ENCODE data around the gene EEF1A1.

The EEF1A1 gene

DNA sequence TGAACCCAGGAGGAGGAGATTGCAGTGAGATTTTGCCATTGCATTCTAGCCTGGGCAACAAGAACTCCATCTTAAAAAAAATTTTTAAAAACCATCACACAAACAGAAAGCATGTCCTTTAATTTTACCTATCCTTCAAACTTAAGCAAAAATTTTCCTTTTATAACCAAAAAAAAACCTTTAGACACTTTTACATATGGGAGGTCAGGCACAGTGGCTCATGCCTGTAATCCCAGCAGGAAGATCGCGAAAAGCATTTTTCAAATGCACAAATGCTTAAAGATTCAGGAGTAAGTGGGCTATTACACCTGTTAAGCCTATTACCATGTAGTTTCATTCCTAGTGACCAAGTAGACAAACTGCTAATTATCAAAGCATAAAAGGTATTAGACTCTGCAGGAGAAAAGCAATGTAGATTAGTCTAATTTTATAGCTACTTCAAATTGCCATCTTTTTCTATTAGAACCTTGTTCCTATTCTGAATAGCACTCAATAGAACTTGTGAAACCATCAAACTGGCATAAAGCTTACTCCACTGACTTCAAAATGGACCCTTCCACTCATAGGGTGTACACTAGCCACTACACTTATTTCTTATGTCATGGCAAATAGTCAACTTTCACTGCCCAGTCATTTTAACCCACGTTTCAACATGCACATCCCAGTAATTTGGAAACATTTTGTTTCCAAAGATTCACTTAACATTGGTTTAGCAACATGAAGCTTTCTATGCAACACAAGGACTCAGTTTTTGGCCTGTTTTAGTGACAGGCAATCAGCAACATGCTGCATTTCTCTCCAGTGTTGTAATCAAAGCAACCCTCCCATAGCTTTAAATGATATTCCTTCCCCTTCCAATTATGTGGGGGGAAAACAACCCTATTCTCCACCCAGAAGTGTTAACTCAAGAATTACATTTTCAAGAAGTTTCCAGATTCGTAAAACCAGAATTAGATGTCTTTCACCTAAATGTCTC is 4.0 kb downstream of the EEF1A1 start:
- Histone ChIP-seq H3K36me3 (ENCODE audit: low read length) (peaks cover 48% of the 10 kb centered on the region), H3K4me3 (ENCODE audit: insufficient read depth, low read length, poor library complexity, severe bottlenecking) (no peak overlapping the region), H2AFZ (ENCODE audit: low read depth, low read length, severe bottlenecking) (no peak overlapping the region), H3K4me2 (ENCODE audit: low read depth, low read length, poor library complexity, severe bottlenecking) (peak overlapping the region; percentile 35), H3K9ac (ENCODE audit: low read length) (no peak overlapping the region), H4K20me1 (ENCODE audit: low read depth, low read length) (peaks cover 18% of the 10 kb centered on the region; the same call in 1 of the 2 replicates), H3F3A (ENCODE audit: insufficient read depth) (peaks cover 90% of the 10 kb centered on the region), H3K9me3 (ENCODE audit: insufficient read depth, low read length) (no peaks in the 10 kb centered on the region), H3K27ac (ENCODE audit: low read depth, low read length) (peak overlapping the region; percentile 48; the same call in 1 of the 2 replicates), H3K9me2 (replicated peaks; ENCODE audit: insufficient read depth, low read length) (no peaks in the 10 kb centered on the region), H3K27me3 (ENCODE audit: low read length) (no peaks in the 10 kb centered on the region), H3K79me2 (ENCODE audit: insufficient read depth, low read length) (peaks cover 17% of the 10 kb centered on the region)
- TF ChIP-seq EZH2phosphoT487 (conservative IDR thresholded peaks at IDR 0.05; ENCODE audit: low read length): no peak
- TF ChIP-seq, protein P1, sequence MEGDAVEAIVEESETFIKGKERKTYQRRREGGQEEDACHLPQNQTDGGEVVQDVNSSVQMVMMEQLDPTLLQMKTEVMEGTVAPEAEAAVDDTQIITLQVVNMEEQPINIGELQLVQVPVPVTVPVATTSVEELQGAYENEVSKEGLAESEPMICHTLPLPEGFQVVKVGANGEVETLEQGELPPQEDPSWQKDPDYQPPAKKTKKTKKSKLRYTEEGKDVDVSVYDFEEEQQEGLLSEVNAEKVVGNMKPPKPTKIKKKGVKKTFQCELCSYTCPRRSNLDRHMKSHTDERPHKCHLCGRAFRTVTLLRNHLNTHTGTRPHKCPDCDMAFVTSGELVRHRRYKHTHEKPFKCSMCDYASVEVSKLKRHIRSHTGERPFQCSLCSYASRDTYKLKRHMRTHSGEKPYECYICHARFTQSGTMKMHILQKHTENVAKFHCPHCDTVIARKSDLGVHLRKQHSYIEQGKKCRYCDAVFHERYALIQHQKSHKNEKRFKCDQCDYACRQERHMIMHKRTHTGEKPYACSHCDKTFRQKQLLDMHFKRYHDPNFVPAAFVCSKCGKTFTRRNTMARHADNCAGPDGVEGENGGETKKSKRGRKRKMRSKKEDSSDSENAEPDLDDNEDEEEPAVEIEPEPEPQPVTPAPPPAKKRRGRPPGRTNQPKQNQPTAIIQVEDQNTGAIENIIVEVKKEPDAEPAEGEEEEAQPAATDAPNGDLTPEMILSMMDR (IDR thresholded peaks at IDR 0.05; ENCODE audit: insufficient read depth, low read length, poor library complexity, severe bottlenecking): no peak

DNA sequence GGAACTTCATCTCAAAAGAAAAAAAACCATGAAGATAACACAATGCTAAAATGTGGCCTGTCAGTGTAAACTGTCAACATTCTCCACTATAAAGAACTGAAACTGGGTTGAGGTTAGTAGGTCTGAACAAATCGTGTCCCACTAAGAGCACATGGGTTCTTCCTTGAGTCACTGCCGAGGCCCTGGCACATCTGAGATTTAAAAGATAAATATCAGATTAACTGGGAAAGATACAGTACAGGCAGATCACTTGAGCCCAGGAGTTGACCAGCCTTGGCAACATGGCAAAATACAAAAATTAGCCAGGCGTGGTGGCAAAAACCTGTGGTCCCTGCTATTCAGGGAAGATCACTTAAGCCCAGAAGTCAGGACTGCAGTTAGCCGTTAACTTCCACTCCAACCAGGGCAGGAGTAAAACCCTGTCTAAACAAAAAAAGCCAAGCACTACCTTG is 5.6 kb downstream of the EEF1A1 start:
- no peak for TF ChIP-seq EZH2phosphoT487 (conservative IDR thresholded peaks at IDR 0.05; ENCODE audit: low read length)
- TF ChIP-seq, protein P1 (IDR thresholded peaks at IDR 0.05; ENCODE audit: insufficient read depth, low read length, poor library complexity, severe bottlenecking): no peak
- Histone ChIP-seq H2AFZ (ENCODE audit: low read depth, low read length, severe bottlenecking) (no peak overlapping the region), H3K27ac (ENCODE audit: low read depth, low read length) (peak overlapping the region; percentile 48), H3K9ac (ENCODE audit: low read length) (no peak overlapping the region), H3F3A (ENCODE audit: insufficient read depth) (peaks cover 87% of the 10 kb centered on the region), H3K79me2 (ENCODE audit: insufficient read depth, low read length) (peaks cover 11% of the 10 kb centered on the region; the same call in 1 of the 2 replicates), H3K9me2 (replicated peaks; ENCODE audit: insufficient read depth, low read length) (no peaks in the 10 kb centered on the region), H3K4me3 (ENCODE audit: insufficient read depth, low read length, poor library complexity, severe bottlenecking) (no peak overlapping the region), H4K20me1 (ENCODE audit: low read depth, low read length) (peaks cover 18% of the 10 kb centered on the region; the same call in 1 of the 2 replicates), H3K36me3 (ENCODE audit: low read length) (peaks cover 43% of the 10 kb centered on the region), H3K4me2 (ENCODE audit: low read depth, low read length, poor library complexity, severe bottlenecking) (peak overlapping the region; percentile 35), H3K27me3 (ENCODE audit: low read length) (no peaks in the 10 kb centered on the region), H3K9me3 (ENCODE audit: insufficient read depth, low read length) (no peaks in the 10 kb centered on the region)

DNA sequence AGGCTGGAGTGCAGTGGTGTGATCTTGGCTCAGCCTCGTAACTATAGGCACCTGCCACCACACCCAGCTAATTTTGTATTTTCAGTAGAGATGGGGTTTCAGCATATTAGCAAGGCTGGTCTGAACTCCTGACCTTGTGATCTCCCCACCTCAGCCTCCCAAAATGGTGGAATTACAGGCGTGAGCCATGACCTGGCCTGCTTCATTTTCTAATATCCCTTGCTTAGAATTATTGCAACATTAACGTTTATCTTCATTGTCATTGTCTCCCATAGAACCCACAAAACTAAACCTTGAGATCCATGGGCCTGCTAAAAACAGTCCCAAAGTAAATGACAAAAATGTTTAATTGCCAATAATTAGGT is 6.1 kb downstream of the EEF1A1 start:
- peaks cover 18% of the 10 kb centered on the region; the same call in 1 of the 2 replicates for H4K20me1 ChIP-seq (ENCODE audit: low read depth, low read length)
- H3K36me3 ChIP-seq (ENCODE audit: low read length): peaks cover 38% of the 10 kb centered on the region
- no peak overlapping the region for H3K4me3 ChIP-seq (ENCODE audit: insufficient read depth, low read length, poor library complexity, severe bottlenecking)
- no peaks in the 10 kb centered on the region for H3K9me2 ChIP-seq (replicated peaks; ENCODE audit: insufficient read depth, low read length)
- no peaks in the 10 kb centered on the region for H3K9me3 ChIP-seq (ENCODE audit: insufficient read depth, low read length)
- no peak for TF ChIP-seq EZH2phosphoT487 (conservative IDR thresholded peaks at IDR 0.05; ENCODE audit: low read length)
- TF ChIP-seq, protein P1 (IDR thresholded peaks at IDR 0.05; ENCODE audit: insufficient read depth, low read length, poor library complexity, severe bottlenecking): no peak
- H3K27ac ChIP-seq (ENCODE audit: low read depth, low read length): peak overlapping the region; percentile 48
- peaks cover 6% of the 10 kb centered on the region; the same call in 1 of the 2 replicates for H3K79me2 ChIP-seq (ENCODE audit: insufficient read depth, low read length)
- no peak overlapping the region for H3K9ac ChIP-seq (ENCODE audit: low read length)
- H3K4me2 ChIP-seq (ENCODE audit: low read depth, low read length, poor library complexity, severe bottlenecking): peak overlapping the region; percentile 35
- no peak overlapping the region for H2AFZ ChIP-seq (ENCODE audit: low read depth, low read length, severe bottlenecking)
- peaks cover 87% of the 10 kb centered on the region for H3F3A ChIP-seq (ENCODE audit: insufficient read depth)
- no peaks in the 10 kb centered on the region for H3K27me3 ChIP-seq (ENCODE audit: low read length)
